PFSK-1 (cell line): ENCODE data around the gene PSEN1.

ENCODE experiments used
- FOXP2 ChIP-seq: optimal IDR thresholded peaks from 2 replicates; pipeline ENCODE3; 2011; ENCODE audit warnings: borderline replicate concordance, control low read depth, inconsistent platforms; ENCODE audit not compliant: insufficient read depth; ENCODE audit errors: extremely low read length, extremely low read depth
- POLR2AphosphoS5 ChIP-seq: IDR thresholded peaks from 2 replicates; pipeline ENCODE4 v1.6.1; 2012; ENCODE audit warnings: low read depth, mild to moderate bottlenecking, control low read depth, low read length, moderate library complexity
- SIN3A ChIP-seq: IDR thresholded peaks from 2 replicates; pipeline ENCODE4 v1.6.1; 2012; ENCODE audit warnings: mild to moderate bottlenecking, low read length, moderate library complexity, borderline replicate concordance; ENCODE audit not compliant: insufficient read depth
- TAF1 ChIP-seq: IDR thresholded peaks from 2 replicates; pipeline ENCODE4 v1.6.1; 2012; ENCODE audit warnings: low read length, control low read depth, borderline replicate concordance; ENCODE audit not compliant: insufficient read depth
- TF ChIP-seq, protein P1 (sequence below), 2 experiments: IDR thresholded peaks; 2 replicates each; pipeline versions ENCODE4 v1.6.1 to v1.8.0; 2011 to 2012; ENCODE audit warnings: low read depth in 2 of 2, low read length in 2 of 2, control low read depth in 1 of 2, inconsistent platforms in 1 of 2, mild to moderate bottlenecking in 1 of 2, moderate library complexity in 1 of 2; ENCODE audit not compliant: insufficient read depth in 1 of 2

Gene PSEN1

DNA sequence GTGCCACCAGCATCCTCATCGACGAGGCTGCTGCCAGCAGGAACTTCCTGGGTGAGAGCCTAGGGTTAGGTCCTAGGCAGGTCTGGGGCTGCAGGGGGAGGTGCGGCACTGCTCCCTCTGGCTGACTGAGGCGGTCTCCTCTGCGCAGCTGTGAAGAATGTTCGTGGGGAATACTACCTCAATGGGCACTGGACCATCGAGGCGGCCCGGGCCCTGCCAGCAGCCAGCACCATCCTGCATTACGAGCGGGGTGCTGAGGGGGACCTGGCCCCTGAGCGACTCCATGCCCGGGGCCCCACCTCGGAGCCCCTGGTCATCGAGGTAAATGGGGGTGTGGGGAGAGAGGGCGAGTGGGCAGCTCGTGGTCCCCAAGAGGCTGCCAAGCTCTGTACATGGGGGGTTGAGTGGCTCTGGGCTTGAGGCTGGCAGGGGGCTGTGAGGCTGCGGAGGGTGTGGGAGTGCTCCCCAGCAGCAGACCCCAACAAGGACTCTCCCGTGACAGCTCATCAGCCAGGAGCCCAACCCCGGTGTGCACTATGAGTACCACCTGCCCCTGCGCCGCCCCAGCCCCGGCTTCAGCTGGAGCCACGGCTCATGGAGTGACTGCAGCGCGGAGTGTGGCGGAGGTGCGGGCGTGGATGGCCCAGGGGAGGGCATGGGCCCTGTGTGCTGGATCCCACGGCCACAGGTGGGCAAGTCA lies 115.4 kb downstream of the PSEN1 start:
- TF ChIP-seq SIN3A (no peak), TAF1 (no peak), FOXP2 (no peak), POLR2AphosphoS5 (no peak)
- TF ChIP-seq, protein P1, sequence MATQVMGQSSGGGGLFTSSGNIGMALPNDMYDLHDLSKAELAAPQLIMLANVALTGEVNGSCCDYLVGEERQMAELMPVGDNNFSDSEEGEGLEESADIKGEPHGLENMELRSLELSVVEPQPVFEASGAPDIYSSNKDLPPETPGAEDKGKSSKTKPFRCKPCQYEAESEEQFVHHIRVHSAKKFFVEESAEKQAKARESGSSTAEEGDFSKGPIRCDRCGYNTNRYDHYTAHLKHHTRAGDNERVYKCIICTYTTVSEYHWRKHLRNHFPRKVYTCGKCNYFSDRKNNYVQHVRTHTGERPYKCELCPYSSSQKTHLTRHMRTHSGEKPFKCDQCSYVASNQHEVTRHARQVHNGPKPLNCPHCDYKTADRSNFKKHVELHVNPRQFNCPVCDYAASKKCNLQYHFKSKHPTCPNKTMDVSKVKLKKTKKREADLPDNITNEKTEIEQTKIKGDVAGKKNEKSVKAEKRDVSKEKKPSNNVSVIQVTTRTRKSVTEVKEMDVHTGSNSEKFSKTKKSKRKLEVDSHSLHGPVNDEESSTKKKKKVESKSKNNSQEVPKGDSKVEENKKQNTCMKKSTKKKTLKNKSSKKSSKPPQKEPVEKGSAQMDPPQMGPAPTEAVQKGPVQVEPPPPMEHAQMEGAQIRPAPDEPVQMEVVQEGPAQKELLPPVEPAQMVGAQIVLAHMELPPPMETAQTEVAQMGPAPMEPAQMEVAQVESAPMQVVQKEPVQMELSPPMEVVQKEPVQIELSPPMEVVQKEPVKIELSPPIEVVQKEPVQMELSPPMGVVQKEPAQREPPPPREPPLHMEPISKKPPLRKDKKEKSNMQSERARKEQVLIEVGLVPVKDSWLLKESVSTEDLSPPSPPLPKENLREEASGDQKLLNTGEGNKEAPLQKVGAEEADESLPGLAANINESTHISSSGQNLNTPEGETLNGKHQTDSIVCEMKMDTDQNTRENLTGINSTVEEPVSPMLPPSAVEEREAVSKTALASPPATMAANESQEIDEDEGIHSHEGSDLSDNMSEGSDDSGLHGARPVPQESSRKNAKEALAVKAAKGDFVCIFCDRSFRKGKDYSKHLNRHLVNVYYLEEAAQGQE (IDR thresholded peaks at IDR 0.05; ENCODE audit: insufficient read depth in 1 of 2, low read depth in 2 of 2, low read length in 2 of 2) = no peak

DNA sequence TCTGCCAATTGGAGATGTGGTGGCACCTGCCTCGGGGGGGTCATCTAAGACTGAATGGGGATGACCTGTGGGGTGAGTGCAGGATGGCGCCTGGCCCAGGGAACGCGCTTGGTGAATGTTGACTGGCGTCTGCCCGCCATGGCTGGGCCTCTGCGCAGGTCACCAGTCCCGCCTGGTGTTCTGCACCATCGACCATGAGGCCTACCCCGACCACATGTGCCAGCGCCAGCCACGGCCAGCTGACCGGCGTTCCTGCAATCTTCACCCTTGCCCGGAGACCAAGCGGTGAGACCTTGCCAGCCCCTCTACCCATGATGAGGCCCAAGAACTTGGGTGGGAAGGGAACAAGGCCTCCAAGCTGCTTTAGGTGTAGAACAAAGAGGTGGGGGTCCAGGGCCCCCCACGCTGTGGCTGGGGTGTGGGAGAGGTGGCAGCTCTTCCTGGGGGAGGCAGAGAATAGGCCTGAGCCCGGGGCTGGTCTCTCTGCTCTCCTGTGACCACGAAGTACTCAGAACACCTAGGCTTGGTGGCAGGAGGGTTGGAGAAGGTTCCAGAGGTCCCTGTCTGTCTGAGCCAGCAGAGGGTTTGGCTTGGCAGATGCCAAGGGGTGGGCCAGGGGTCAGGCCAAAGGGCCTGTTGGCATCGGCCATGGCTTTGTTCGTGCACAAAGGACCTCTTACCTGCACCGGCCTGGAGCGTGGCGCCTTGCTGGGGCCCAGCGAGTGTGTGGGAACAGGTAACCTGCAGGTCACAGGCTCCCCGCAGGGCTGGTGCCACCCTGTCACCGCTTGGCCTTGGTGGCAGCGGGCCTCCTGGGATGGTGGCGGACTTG lies 116.4 kb downstream of the PSEN1 start:
- TF ChIP-seq SIN3A (no peak), TAF1 (no peak), POLR2AphosphoS5 (no peak), FOXP2 (no peak)
- TF ChIP-seq, protein P1 (IDR thresholded peaks at IDR 0.05; ENCODE audit: insufficient read depth in 1 of 2, low read depth in 2 of 2, low read length in 2 of 2) = no peak

DNA sequence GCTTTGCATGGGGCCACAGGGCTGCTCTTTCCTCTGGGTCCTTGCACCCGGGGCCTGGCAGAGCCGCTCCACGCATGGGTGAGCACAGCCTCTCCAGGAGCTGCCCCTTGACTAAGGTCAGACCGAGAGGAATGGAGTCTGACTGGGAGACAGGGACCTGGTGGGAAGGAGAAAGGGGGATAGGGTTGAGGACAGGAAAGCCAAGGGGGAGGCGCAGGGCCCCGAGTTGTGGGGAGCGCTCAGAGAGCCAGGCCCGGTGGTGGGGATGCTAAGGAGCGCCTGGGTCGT lies 117.0 kb downstream of the PSEN1 start:
- TF ChIP-seq FOXP2 (no peak), POLR2AphosphoS5 (no peak), SIN3A (no peak), TAF1 (no peak)
- TF ChIP-seq, protein P1 (IDR thresholded peaks at IDR 0.05; ENCODE audit: insufficient read depth in 1 of 2, low read depth in 2 of 2, low read length in 2 of 2) = no peak

DNA sequence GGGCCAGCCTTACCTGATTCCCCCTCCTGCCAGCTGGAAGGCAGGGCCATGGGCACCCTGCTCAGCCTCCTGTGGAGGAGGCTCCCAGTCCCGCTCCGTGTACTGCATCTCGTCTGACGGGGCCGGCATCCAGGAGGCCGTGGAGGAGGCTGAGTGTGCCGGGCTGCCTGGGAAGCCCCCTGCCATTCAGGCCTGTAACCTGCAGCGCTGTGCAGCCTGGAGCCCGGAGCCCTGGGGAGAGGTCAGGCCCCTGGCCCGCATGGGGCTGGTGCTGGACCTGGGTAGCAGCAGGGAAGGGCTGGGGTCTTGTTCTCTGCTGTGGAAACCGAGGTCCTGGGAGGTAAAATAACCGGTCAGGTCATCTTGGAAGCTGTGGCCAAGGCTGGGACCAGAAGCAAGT lies 117.4 kb downstream of the PSEN1 start:
- TF ChIP-seq FOXP2 = no peak
- no peak for TF ChIP-seq TAF1
- no peak for TF ChIP-seq POLR2AphosphoS5
- TF ChIP-seq SIN3A = no peak
- TF ChIP-seq, protein P1 (IDR thresholded peaks at IDR 0.05; ENCODE audit: insufficient read depth in 1 of 2, low read depth in 2 of 2, low read length in 2 of 2) = no peak
